HepG2 (cell line): ENCODE measurements around the gene LTV1. TPM values are rescaled to one million over a fixed set of nuclear protein-coding genes. Genes with fewer than 3 reads are reported as not detected.
"Not testable (repeated sequence)": the region's sequence is repeated elsewhere in the genome, so short reads cannot be mapped to it uniquely, and the experiment has no call there.

ENCODE experiments used
- ATAC-seq: fragments of 200-7000 bp; cut with Tn5 transposase; 3 replicates; pipeline ENCODE4 v1.9.1; 2020; ENCODE audit warnings: mild to moderate bottlenecking, moderate library complexity
- BruUV-seq: library from RNA; stranded (reverse); fragments of 400-500 nt; replicated peaks from 2 replicates; lab custom pipeline; 2021; lab: Mats Ljungman, UMichigan
- CTCF ChIA-PET: fragments of 300-600 bp; formaldehyde crosslinking; extraction: SDS; loops from one replicate; lab custom pipeline; 2021; ENCODE audit warnings: low total read pairs, inconsistent platforms, low intra/inter-chr PET ratio; lab: Yijun Ruan, JAX
- POLR2A ChIA-PET: fragments of 350-600 bp; sonication (Branson Sonifier 250); formaldehyde crosslinking; loops from one replicate; lab custom pipeline; 2020; ENCODE audit warnings: antibody characterized with exemption, inconsistent platforms; lab: Yijun Ruan, JAX
- DNase-seq: peaks from one replicate; pipeline ENCODE4 v3.0.0-alpha.2; 2015; ENCODE audit warnings: low spot score
- FAIRE-seq: peaks from 3 replicates; lab custom pipeline; 2011; peaks lifted over from hg19 to GRCh38; lab: Jason Lieb, UNC
- H2AFZ ChIP-seq: one replicate; pipeline ENCODE4 v1.6.1; 2011; ENCODE audit warnings: low read length, inconsistent platforms
- H3K27ac ChIP-seq: fragments of 300-600 bp; 3 replicates; pipeline ENCODE4 v1.8.0; 2011; ENCODE audit warnings: mixed run types, mild to moderate bottlenecking, mixed read lengths, low read length, inconsistent platforms; ENCODE audit not compliant: insufficient read depth; ENCODE audit errors: extremely low read length
- H3K27me3 ChIP-seq, 2 experiments: fragments of 200-600 bp in 1 of 2; 2 replicates in 1 of 2; 3 replicates in 1 of 2; pipeline versions ENCODE4 v1.6.0 to v1.8.0; 2011; ENCODE audit warnings: low read length in 2 of 2, mild to moderate bottlenecking in 2 of 2, moderate library complexity in 2 of 2, inconsistent platforms in 1 of 2; ENCODE audit not compliant: insufficient read depth in 2 of 2, control insufficient read depth in 1 of 2
- H3K36me3 ChIP-seq, 2 experiments: fragments of 200-600 bp in 1 of 2; replicated peaks in 1 of 2; 2 replicates in 1 of 2; 3 replicates in 1 of 2; pipeline versions ENCODE4 v1.5.1 to v1.8.0; 2011; ENCODE audit warnings: low read length in 2 of 2, inconsistent platforms in 1 of 2; ENCODE audit not compliant: insufficient read depth in 2 of 2, control insufficient read depth in 1 of 2
- H3K4me1 ChIP-seq: 2 replicates; pipeline ENCODE4 v1.5.1; 2012; ENCODE audit warnings: low read length, inconsistent platforms; ENCODE audit not compliant: insufficient read depth
- H3K4me2 ChIP-seq: 2 replicates; pipeline ENCODE4 v1.6.0; 2011; ENCODE audit warnings: low read depth, low read length, inconsistent platforms
- H3K4me3 ChIP-seq, 3 experiments: fragments of 200-600 bp in 1 of 3; sonication (generic), shearing (Covaris generic) in 1 of 3; replicated peaks in 1 of 3; 2 replicates each; pipeline ENCODE4 v1.5.1; 2011 to 2016; ENCODE audit warnings: low read length in 3 of 3, inconsistent platforms in 2 of 3, low read depth in 2 of 3, mild to moderate bottlenecking in 2 of 3, control low read depth in 1 of 3, mixed read lengths in 1 of 3; ENCODE audit not compliant: insufficient read depth in 1 of 3
- H3K79me2 ChIP-seq: one replicate; pipeline ENCODE4 v1.6.1; 2011; ENCODE audit warnings: low read length, inconsistent platforms; ENCODE audit not compliant: insufficient read depth
- H3K9ac ChIP-seq: 2 replicates; pipeline ENCODE4 v1.6.0; 2011; ENCODE audit warnings: mild to moderate bottlenecking, low read depth, low read length, inconsistent platforms; ENCODE audit not compliant: insufficient read depth
- H3K9me3 ChIP-seq: 2 replicates; pipeline ENCODE4 v1.5.1; 2012; ENCODE audit warnings: mild to moderate bottlenecking, low read length
- H4K20me1 ChIP-seq: 2 replicates; pipeline ENCODE4 v1.6.0; 2011; ENCODE audit warnings: inconsistent platforms, mild to moderate bottlenecking, low read length, moderate library complexity; ENCODE audit not compliant: insufficient read depth
- MLLT10 ChIP-seq: sonication (generic); formaldehyde crosslinking; IDR thresholded peaks from 2 replicates; pipeline ENCODE4 v1.4.0; 2020; ENCODE audit warnings: missing genetic modification reagents
- RXRB ChIP-seq: IDR thresholded peaks from 2 replicates; pipeline ENCODE4 v1.6.1; 2016; ENCODE audit warnings: borderline replicate concordance, missing genetic modification reagents, missing compliant biosample characterization
- SMARCE1 ChIP-seq: fragments of 450-650 bp; IDR thresholded peaks from 2 replicates; pipeline ENCODE4 v1.6.1; 2017; ENCODE audit warnings: borderline replicate concordance
- SOX13 ChIP-seq, 3 experiments: fragments of 450-650 bp in 1 of 3; sonication (generic) in 1 of 3; formaldehyde crosslinking in 1 of 3; IDR thresholded peaks in 2 of 3; conservative IDR thresholded peaks in 1 of 3; 2 replicates each; pipeline versions ENCODE4 v1.5.0 to v1.6.1; 2016 to 2020; ENCODE audit warnings: antibody characterized with exemption in 1 of 3, mild to moderate bottlenecking in 1 of 3, missing compliant biosample characterization in 1 of 3, missing genetic modification reagents in 1 of 3, moderate library complexity in 1 of 3
- SRY ChIP-seq: sonication (generic); formaldehyde crosslinking; IDR thresholded peaks from 2 replicates; pipeline ENCODE4 v1.8.0; 2022; ENCODE audit warnings: mild to moderate bottlenecking, missing genetic modification reagents
- ZNF124 ChIP-seq: sonication (generic); formaldehyde crosslinking; IDR thresholded peaks from 2 replicates; pipeline ENCODE4 v1.4.0; 2020; ENCODE audit warnings: missing genetic modification reagents
- ZNF17 ChIP-seq: sonication (generic); formaldehyde crosslinking; IDR thresholded peaks from 2 replicates; pipeline ENCODE4 v1.5.0; 2020; ENCODE audit warnings: mild to moderate bottlenecking, missing genetic modification reagents
- ZNF256 ChIP-seq: sonication (generic); formaldehyde crosslinking; conservative IDR thresholded peaks from 2 replicates; pipeline ENCODE4 v1.4.0; 2020; ENCODE audit warnings: missing genetic modification reagents
- ZNF562 ChIP-seq: sonication (generic); formaldehyde crosslinking; IDR thresholded peaks from 2 replicates; pipeline ENCODE4 v1.8.0; 2022; ENCODE audit warnings: missing genetic modification reagents, borderline replicate concordance
- ZNF616 ChIP-seq: sonication (generic); formaldehyde crosslinking; IDR thresholded peaks from 2 replicates; pipeline ENCODE4 v1.5.0; 2020; ENCODE audit warnings: low read depth, mild to moderate bottlenecking, missing genetic modification reagents
- ZNF670 ChIP-seq: sonication (generic); formaldehyde crosslinking; IDR thresholded peaks from 2 replicates; pipeline ENCODE4 v1.8.0; 2022; ENCODE audit warnings: mild to moderate bottlenecking, missing genetic modification reagents, borderline replicate concordance
- WGBS: methylation state at CpG from one replicate; pipeline ENCODE4 v1.1.6; 2017; ENCODE audit warnings: low lambda C conversion rate; 5-methylcytosine and 5-hydroxymethylcytosine counted together
- in situ Hi-C: cut with HindIII; loops from 2 replicates; pipeline ENCODE4 v1.10.0; 2017; ENCODE audit warnings: low pct_unique_long_range_greater_than_20kb; ENCODE audit not compliant: extremely low pct_ligation_motif_present
- intact Hi-C: fragments of 100-400 bp; cut with micrococcal nuclease; formaldehyde crosslinking; loops from one replicate; pipeline ENCODE4 v1.10.0; 2022; ENCODE audit not compliant: unreplicated experiment
- polyA plus RNA-seq, 8 experiments: library from polyadenylated mRNA; depleted of rRNA in 3 of 8; stranded (reverse) in 7 of 8; unstranded in 1 of 8; fragments of >200 nt; fragmentation: Illumina TruSeq in 4 of 8; extraction: Trizol in 4 of 8; gene quantifications; 2 replicates each; pipeline versions ENCODE4 v1.2.1 to v1.2.3, GENCODE V29; 2011 to 2016; ENCODE audit warnings: low read depth in 4 of 8, missing spikeins in 1 of 8, mixed read lengths in 1 of 8; ENCODE audit not compliant: insufficient read depth in 1 of 8
- total RNA-seq, 5 experiments: library from RNA; depleted of rRNA; stranded (reverse); fragments of >200 nt; fragmentation: Illumina TruSeq; extraction: Trizol; gene quantifications; 2 replicates each; pipeline ENCODE4 v1.2.3, GENCODE V29; 2016; ENCODE audit warnings: low read depth in 1 of 5
- TF ChIP-seq, protein P1 (sequence below): sonication (generic); formaldehyde crosslinking; IDR thresholded peaks from 2 replicates; pipeline ENCODE4 v1.4.0; 2020; ENCODE audit warnings: mild to moderate bottlenecking, missing genetic modification reagents
- TF ChIP-seq, protein P2 (sequence below): sonication (generic); formaldehyde crosslinking; IDR thresholded peaks from 2 replicates; pipeline ENCODE4 v1.4.0; 2020; ENCODE audit warnings: missing genetic modification reagents

Gene LTV1
- total and polyA plus RNA-seq, 2 of the 13 experiments (the other 11 are each of a cell fraction or from before 2014, with no cell fraction given) = 21.1 to 85.8 TPM

DNA sequence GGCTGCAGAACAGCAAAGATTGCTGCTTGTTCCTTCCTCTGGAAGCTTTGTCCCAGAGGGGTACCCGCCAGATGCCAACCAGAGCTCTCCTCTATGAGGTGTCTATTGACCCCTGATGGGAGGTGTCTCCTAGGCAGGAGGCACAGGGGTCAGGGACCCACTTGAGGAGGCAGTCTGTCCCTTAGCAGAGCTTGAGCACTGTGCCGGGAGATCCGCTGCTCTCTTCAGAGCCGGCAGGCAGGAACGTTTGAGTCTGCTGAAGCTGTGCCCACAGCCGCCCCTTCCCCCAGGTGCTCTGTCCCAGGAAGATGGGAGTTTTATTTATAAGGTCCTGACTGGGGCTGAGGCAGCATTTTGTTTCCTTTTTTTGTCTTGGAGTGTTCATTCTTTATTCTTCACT lies 13.6 kb downstream of the LTV1 start:
- H3K27me3 ChIP-seq, H3K4me2 ChIP-seq, H3K27ac ChIP-seq, DNase-seq, FAIRE-seq, BruUV-seq, H3K9ac ChIP-seq, H3K9me3 ChIP-seq, H2AFZ ChIP-seq, CTCF ChIA-PET, H3K4me3 ChIP-seq, in situ Hi-C loops, ATAC-seq, H4K20me1 ChIP-seq, intact Hi-C loops: not testable (repeated sequence)
- Histone ChIP-seq H3K79me2 (peaks cover 17% of the 10 kb centered on the region), H3K36me3 (peaks cover 18 to 65% of the 10 kb centered on the region in 2 experiments), H3K4me1 (peaks cover 11% of the 10 kb centered on the region; the same call in 1 of the 2 replicates)
- 92% methylated on average over 6 of the region's 6 CpGs for WGBS
- POLR2A ChIA-PET = interaction anchor here (1.6 kb wide), 1 partner anchor 14 kb away, joined by 4 read pairs; the partner anchor contains the start of gene LTV1
- TF ChIP-seq ZNF17 (CRISPR knock-in tag) = peak; percentile 93

DNA sequence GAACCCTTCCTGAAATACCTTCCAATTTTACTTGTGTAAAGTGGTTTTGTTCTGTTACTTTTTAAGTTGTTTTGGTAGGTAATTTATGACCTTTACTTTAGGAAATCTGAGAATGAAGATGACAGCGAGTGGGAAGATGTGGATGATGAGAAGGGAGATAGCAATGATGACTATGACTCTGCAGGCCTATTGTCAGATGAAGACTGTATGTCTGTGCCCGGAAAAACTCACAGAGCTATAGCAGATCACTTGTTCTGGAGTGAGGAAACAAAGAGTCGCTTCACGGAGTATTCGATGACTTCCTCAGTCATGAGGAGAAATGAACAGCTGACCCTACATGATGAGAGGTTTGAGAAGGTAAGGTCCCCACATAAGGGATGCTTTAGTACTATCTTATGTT lies 14.5 kb downstream of the LTV1 start:
- Histone ChIP-seq H3K27ac (no peak overlapping the region), H4K20me1 (no peaks in the 10 kb centered on the region), H2AFZ (no peak overlapping the region), H3K79me2 (peaks cover 10% of the 10 kb centered on the region), H3K4me3 (no peak overlapping the region), H3K9me3 (no peaks in the 10 kb centered on the region)
- over 99% methylated on average over 5 of the region's 5 CpGs for WGBS
- ChIA-PET CTCF (no interaction called here), POLR2A (interaction anchor here (1.6 kb wide), 1 partner anchor 15 kb away, joined by 4 read pairs; the partner anchor contains the start of gene LTV1)
- ATAC-seq (no peak), FAIRE-seq (no peak)
- no TSS peak for BruUV-seq
- intact Hi-C loops = no loop called here
- in situ Hi-C loops = no loop called here
- TF ChIP-seq ZNF562 (CRISPR knock-in tag) (no peak), SOX13 (IDR thresholded peaks at IDR 0.05) (no peak), SOX13 (CRISPR knock-in tag; conservative IDR thresholded peaks at IDR 0.05 in 1 of 2, IDR thresholded peaks at IDR 0.05 in 1 of 2) (no peak), SMARCE1 (no peak), ZNF616 (no peak), SRY (no peak), ZNF124 (CRISPR knock-in tag) (no peak), ZNF17 (CRISPR knock-in tag) (no peak), RXRB (no peak), ZNF256 (no peak), MLLT10 (no peak), ZNF670 (CRISPR knock-in tag) (no peak)
- TF ChIP-seq, protein P1, sequence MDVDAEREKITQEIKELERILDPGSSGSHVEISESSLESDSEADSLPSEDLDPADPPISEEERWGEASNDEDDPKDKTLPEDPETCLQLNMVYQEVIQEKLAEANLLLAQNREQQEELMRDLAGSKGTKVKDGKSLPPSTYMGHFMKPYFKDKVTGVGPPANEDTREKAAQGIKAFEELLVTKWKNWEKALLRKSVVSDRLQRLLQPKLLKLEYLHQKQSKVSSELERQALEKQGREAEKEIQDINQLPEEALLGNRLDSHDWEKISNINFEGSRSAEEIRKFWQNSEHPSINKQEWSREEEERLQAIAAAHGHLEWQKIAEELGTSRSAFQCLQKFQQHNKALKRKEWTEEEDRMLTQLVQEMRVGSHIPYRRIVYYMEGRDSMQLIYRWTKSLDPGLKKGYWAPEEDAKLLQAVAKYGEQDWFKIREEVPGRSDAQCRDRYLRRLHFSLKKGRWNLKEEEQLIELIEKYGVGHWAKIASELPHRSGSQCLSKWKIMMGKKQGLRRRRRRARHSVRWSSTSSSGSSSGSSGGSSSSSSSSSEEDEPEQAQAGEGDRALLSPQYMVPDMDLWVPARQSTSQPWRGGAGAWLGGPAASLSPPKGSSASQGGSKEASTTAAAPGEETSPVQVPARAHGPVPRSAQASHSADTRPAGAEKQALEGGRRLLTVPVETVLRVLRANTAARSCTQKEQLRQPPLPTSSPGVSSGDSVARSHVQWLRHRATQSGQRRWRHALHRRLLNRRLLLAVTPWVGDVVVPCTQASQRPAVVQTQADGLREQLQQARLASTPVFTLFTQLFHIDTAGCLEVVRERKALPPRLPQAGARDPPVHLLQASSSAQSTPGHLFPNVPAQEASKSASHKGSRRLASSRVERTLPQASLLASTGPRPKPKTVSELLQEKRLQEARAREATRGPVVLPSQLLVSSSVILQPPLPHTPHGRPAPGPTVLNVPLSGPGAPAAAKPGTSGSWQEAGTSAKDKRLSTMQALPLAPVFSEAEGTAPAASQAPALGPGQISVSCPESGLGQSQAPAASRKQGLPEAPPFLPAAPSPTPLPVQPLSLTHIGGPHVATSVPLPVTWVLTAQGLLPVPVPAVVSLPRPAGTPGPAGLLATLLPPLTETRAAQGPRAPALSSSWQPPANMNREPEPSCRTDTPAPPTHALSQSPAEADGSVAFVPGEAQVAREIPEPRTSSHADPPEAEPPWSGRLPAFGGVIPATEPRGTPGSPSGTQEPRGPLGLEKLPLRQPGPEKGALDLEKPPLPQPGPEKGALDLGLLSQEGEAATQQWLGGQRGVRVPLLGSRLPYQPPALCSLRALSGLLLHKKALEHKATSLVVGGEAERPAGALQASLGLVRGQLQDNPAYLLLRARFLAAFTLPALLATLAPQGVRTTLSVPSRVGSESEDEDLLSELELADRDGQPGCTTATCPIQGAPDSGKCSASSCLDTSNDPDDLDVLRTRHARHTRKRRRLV (CRISPR knock-in tag) = no peak
- TF ChIP-seq, protein P2, sequence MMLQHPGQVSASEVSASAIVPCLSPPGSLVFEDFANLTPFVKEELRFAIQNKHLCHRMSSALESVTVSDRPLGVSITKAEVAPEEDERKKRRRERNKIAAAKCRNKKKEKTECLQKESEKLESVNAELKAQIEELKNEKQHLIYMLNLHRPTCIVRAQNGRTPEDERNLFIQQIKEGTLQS (CRISPR knock-in tag) = no peak
- TF ChIP-seq, all 625 proteins: peak for 0
- Histone ChIP-seq H3K4me2 (no peak overlapping the region), H3K4me1 (peaks cover 11% of the 10 kb centered on the region; the same call in 1 of the 2 replicates), H3K36me3 (peaks cover 18 to 69% of the 10 kb centered on the region in 2 experiments), H3K27me3 (no peaks in the 10 kb centered on the region), H3K9ac (no peak overlapping the region)
- DNase-seq = no peak
